Thyroid gland (tissue), 4 donors: ENCODE results near the gene PDHX.

Source experiments
- CTCF ChIP-seq, 6 experiments: fragments of 200-600 bp in 3 of 6; fragments of 450-650 bp in 3 of 6; sonication (generic) in 3 of 6; IDR thresholded peaks; one replicate each; pipeline ENCODE4 v1.5.1; 2016 to 2019; ENCODE audit warnings: antibody characterized with exemption in 6 of 6, mild to moderate bottlenecking in 2 of 6, inconsistent platforms in 1 of 6, moderate library complexity in 1 of 6
- POLR2A ChIP-seq, 2 donors: fragments of 450-650 bp; IDR thresholded peaks; one replicate each; pipeline ENCODE4 v1.6.1; 2017; ENCODE audit warnings: antibody characterized with exemption in 2 of 2, mild to moderate bottlenecking in 2 of 2, moderate library complexity in 1 of 2

GRCh38 chr11:35003186-35003585, 86.8 kb downstream of the PDHX start:
- TF ChIP-seq POLR2A (IDR thresholded peaks at IDR 0.05) (no peak), CTCF (IDR thresholded peaks at IDR 0.05) (no peak)
